ENCODE results near the gene DDX51.

The DDX51 gene

GRCh38 chr12:132182206-132182710 lies 38.1 kb upstream of the DDX51 start:
- no peak for DNase-seq (ENCODE audit: low read depth)
- no peak for TF ChIP-seq CTCF (IDR thresholded peaks at IDR 0.05; ENCODE audit: low read length, missing control alignments)

GRCh38 chr12:132181570-132182200 lies 37.6 kb upstream of the DDX51 start:
- no peak for DNase-seq (ENCODE audit: low read depth)
- no peak overlapping the region for H3K4me3 ChIP-seq (replicated peaks; ENCODE audit: low read depth, low read length)
- no peak for TF ChIP-seq CTCF (IDR thresholded peaks at IDR 0.05; ENCODE audit: low read length, missing control alignments)

More at GRCh38 chr12:132182206-132182710, 38.1 kb upstream of the DDX51 start:
- H3K4me3 ChIP-seq (replicated peaks; ENCODE audit: low read depth, low read length), result no peak overlapping the region

GRCh38 chr12:132180648-132181546 lies 36.8 kb upstream of the DDX51 start:
- H3K4me3 ChIP-seq (replicated peaks; ENCODE audit: low read depth, low read length), result no peak overlapping the region
- no peak for TF ChIP-seq CTCF (IDR thresholded peaks at IDR 0.05; ENCODE audit: low read length, missing control alignments)
- no peak for DNase-seq (ENCODE audit: low read depth)

- H3K4me3 ChIP-seq (replicated peaks; ENCODE audit: low read depth, low read length), result no peak overlapping the region
- no peak for TF ChIP-seq CTCF (IDR thresholded peaks at IDR 0.05; ENCODE audit: low read length, missing control alignments)
- no peak for DNase-seq (ENCODE audit: low read depth)
Observed at GRCh38 chr12:132179431-132180362, 35.6 kb upstream of the DDX51 start.

- DNase-seq (ENCODE audit: low read depth), result no peak
- no peak overlapping the region for H3K4me3 ChIP-seq (replicated peaks; ENCODE audit: low read depth, low read length)
- no peak for TF ChIP-seq CTCF (IDR thresholded peaks at IDR 0.05; ENCODE audit: low read length, missing control alignments)
Observed at GRCh38 chr12:132178801-132179401, 34.8 kb upstream of the DDX51 start.

GRCh38 chr12:132178316-132178715 lies 34.2 kb upstream of the DDX51 start:
- H3K4me3 ChIP-seq (replicated peaks; ENCODE audit: low read depth, low read length), result no peak overlapping the region
- TF ChIP-seq CTCF (IDR thresholded peaks at IDR 0.05; ENCODE audit: low read length, missing control alignments), result no peak
- no peak for DNase-seq (ENCODE audit: low read depth)
